Measurements from ENCODE around the gene CHD8.
"Not testable (repeated sequence)": the region's sequence is repeated elsewhere in the genome, so short reads cannot be mapped to it uniquely, and the experiment has no call there.

Gene CHD8

GRCh38 chr14:21382095-21382494 is 73.8 kb downstream of the CHD8 start:
- FAIRE-seq (peak; percentile 4), DNase-seq (ENCODE audit: insufficient read length, low spot score) (no peak)

DNA sequence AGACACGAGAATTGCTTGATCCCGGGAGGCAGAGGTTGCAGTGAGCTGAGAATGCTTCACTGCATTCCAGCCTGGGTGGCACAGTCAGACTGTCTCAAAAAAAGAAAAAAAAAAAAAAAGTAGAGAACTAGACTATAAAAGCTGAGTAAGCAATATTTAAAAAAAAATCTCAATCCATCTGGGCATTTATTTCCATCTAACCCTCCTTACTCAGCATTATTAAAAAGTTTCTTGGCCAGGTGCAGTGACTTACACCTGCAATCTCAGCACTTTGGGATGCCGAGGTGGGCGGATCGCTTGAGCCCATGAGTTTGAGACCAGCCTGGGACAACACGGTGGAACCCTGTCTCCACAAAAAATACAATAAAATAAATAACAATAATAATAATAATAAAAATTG is 76.6 kb downstream of the CHD8 start:
- no peak for DNase-seq (ENCODE audit: insufficient read length, low spot score)

DNA sequence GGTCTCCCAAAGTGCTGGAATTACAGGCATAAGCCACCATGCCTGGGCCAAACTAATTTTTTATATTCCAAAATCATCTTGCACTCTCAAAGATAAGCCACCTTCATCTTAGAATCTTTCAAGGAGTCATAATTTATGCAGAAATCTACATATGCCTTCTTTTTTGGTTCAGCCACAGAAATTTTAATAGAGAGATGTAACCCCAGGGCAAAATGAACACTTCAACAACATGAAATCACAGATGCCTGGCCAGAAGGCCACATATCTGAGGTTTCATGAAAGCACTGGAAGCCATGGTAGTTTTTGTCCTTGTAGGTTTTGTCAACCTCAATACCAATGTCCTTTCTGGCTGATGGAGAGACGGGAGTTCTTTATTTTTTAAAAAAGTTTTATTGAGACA is 81.9 kb downstream of the CHD8 start:
- DNase-seq (ENCODE audit: insufficient read length, low spot score) (no peak), FAIRE-seq (no peak)

More for the DNA sequence above, 76.6 kb downstream of the CHD8 start:
- no peak for FAIRE-seq

- not testable (repeated sequence) for DNase-seq (ENCODE audit: insufficient read length, low spot score); FAIRE-seq
Observed at GRCh38 chr14:21372814-21373213, 83.1 kb downstream of the CHD8 start.

GRCh38 chr14:21369949-21370679 is 85.8 kb downstream of the CHD8 start:
- FAIRE-seq (peak; percentile 63), DNase-seq (ENCODE audit: insufficient read length, low spot score) (no peak)

- FAIRE-seq (no peak), DNase-seq (ENCODE audit: insufficient read length, low spot score) (no peak)
Observed at GRCh38 chr14:21367582-21368144, 88.3 kb downstream of the CHD8 start.

- no peak for FAIRE-seq
- no peak for DNase-seq (ENCODE audit: insufficient read length, low spot score)
Observed at GRCh38 chr14:21356511-21356910, 99.4 kb downstream of the CHD8 start.

DNA sequence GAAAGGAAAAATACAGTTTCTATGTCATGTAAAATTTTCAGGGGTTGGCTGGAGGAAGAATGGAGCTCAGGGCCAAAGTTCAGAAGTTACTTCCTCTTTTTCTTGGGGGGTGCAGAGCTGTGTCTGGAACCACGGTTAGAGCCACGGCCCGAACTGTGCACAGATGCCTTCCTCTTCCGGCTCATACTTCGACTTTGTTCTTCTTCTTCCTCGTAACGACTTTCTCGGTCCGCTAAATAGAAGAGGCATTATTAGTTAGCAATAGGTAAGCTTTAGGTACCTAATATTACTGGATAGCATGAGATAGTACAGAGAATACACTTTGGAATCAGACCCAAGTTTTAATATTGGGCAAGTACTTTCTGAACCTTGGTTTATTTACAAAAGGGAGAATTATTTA is 103.3 kb downstream of the CHD8 start:
- DNase-seq (ENCODE audit: insufficient read length, low spot score) (peak; percentile 36), FAIRE-seq (peak; percentile 47)

DNA sequence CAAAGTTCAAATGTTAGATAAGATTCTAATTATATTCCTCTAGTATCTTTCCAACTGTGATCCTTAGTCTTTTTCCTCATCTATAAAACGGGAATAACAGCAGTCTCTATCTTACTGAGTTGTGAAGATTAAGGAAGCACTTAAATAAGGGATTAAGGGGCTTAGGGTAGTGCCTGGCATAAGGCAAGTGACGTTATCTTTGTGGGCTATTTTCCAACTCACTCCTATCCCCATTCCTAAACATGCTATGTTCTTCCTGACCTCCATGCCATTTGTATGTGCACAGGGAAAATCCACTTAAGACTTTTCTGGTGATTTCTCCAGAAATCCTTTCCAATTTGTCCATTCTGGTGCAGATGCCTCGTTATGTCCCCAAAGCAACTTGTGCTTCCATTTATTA is 105.4 kb downstream of the CHD8 start:
- no peak for DNase-seq (ENCODE audit: insufficient read length, low spot score)
- no peak for FAIRE-seq

- FAIRE-seq = no peak
- DNase-seq (ENCODE audit: insufficient read length, low spot score) = no peak
Observed at GRCh38 chr14:21347201-21347600, 108.7 kb downstream of the CHD8 start.

GRCh38 chr14:21346532-21347135 is 109.3 kb downstream of the CHD8 start:
- no peak for FAIRE-seq

DNA sequence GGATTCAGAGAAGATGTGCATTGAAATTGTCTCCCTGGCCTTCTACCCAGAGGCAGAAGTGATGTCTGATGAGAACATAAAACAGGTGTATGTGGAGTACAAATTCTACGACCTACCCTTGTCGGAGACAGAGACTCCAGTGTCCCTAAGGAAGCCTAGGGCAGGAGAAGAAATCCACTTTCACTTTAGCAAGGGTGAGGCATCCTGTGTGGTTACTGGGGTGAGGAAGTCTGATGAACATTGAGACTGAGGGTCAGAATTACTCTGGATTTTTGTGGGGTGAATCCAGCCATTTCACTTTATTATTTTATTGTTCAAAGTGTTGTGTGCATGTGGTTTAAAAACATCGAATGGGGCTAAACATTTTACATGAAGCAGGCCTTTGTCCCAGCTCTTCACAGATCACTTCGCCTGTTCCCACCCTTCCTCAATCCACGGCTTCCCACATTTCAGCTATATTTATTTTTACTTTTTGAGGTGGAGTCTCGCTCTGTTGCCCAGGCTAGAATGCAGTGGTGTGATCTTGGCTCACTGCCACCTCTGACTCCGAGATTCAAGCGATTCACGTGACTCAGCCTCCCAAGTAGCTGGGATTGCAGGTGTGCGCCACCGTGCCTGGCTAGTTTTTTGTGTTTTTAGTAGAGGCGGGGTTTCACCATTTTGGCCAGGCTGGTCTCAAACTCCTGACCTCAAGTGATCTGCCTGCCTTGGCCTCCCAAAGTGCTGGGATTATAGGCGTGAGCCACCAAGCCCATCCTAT is 112.7 kb downstream of the CHD8 start:
- no peak for FAIRE-seq
- DNase-seq (ENCODE audit: insufficient read length, low spot score) = no peak

More at GRCh38 chr14:21346532-21347135, 109.3 kb downstream of the CHD8 start:
- DNase-seq (ENCODE audit: insufficient read length, low spot score) = no peak

Data from GM19239 (cell line).